HG02763 (cell line): Measurements from ENCODE around the gene HCN1.
"Not testable (repeated sequence)": the region's sequence is repeated elsewhere in the genome, so short reads cannot be mapped to it uniquely, and the experiment has no call there.

ENCODE experiments used
- ATAC-seq: cut with Tn5 transposase; IDR thresholded peaks from one replicate; pipeline ENCODE4 v1.9.1; 2021; ENCODE audit warnings: mild to moderate bottlenecking, moderate library complexity; ENCODE audit not compliant: unreplicated experiment

HCN1 gene

DNA sequence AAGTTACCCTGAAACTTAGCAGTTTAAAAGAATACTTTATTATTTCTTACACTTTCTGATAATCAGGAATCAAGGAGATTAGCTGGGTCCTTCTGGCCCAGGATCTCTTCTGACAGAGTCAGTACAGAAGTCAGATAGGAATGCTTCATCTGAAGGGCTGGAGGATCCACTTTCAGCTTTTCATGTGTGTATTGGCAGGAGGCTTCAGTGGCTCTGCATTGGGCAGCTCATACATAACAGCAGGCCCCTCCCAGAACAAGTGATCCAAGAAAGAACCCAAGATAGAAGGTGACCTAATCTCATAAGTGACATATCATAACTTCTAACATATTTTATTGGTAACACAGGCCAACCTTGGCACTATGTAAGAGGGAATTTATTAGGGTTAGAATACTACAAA lies 258.4 kb downstream of the HCN1 start:
- no peak for ATAC-seq

DNA sequence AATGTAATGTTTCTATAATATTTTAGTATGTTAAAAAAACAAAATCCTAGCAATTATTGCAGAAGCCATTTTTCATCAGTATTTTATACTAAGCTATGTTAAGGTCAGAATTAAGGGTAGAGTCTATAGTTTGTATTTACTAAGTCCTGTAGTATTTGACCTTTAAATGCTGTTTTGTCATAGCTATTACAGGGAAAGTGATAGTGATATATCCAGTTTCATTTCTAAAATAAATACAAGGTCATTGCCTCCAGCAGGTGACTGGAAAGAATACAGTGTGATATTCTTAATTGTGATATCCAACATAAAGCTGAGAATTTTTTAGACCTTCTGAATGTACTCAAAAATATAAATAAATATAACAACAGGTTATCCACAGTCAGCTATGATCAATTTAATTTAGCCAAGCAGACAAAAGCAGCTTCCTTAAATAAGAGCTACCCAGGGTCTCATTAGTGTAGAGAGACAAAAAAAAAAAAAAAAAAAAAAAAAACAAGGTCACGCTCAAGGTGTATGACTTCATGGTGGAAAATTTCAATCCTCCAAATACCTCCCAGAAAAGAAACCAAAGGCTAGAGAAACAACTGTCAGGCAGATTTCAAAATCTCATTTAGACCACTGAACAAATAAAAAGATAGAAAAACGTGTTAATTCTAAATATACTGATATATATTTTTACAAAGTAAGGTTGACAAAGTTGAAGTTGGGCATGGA lies 278.7 kb downstream of the HCN1 start:
- no peak for ATAC-seq

DNA sequence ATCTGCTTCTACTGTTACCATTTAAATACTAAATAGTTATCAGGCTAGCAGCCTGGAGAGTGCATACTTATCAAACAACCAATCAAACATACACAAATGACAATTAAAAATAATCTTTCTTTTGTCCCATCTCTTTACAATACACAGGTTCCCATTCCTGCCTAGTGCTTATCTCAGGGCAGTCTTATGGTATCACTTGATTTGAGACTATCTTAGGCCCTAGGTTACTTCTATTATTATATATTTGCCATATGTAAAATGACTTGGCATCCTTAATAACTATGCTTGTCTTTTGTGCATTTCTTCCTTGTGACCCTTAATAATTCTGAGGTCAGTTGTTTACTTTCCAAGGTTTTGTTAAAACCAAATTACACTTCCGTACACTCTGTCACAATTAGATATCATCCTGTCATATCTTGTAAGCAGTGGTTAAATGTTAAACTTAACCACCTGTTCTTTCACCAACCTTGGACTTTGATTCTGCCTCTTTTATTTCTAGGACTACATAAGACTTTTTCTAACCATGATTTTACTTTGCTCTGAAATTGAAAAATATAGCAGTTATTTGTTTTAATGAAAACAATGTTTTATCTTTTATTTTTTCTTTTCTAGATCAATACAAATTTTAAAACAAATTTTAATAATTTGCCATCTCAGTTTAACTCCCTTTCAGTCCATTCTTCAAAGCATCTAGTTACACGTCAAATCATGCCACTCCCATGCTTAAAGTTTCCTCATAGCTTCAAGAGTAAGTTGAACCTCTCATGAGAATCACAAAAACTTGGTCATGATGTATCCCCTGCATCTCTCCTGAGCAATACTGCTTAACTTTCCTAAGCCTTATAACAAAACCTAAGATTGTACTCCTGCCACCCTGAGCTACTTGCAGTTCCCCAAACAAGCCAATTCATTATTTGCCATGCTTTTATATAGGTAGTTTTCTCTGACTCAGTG lies 281.3 kb downstream of the HCN1 start:
- ATAC-seq, result no peak

DNA sequence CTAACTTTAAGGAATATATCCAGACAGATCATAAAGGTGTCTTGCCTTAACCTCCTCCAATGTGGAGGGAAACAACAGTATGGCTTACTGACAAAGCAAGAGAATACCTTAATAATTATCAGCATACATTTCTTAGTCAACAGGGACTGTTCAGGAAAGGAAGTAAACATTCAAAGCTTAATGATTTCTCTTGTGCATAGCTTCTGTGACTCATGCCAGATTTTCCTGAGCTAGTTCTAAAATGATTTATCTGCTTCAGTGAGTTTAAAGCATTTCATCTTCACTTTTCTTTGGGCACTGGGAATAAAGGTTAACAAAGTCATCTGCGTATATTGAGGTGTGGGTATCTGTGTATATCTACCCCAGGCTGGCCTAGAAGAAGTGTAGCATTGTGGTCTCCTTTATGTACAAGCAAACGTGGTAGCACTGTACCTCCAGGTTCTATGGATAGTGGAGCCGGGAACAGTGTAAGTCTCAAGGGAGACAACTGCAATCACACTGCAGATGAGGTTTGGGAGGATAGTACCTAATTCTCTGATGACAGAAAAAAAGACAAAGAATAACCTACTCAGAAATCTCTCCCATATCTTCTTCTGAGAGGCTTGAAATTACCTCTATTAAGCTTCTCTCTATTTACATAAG lies 284.1 kb downstream of the HCN1 start:
- no peak for ATAC-seq

DNA sequence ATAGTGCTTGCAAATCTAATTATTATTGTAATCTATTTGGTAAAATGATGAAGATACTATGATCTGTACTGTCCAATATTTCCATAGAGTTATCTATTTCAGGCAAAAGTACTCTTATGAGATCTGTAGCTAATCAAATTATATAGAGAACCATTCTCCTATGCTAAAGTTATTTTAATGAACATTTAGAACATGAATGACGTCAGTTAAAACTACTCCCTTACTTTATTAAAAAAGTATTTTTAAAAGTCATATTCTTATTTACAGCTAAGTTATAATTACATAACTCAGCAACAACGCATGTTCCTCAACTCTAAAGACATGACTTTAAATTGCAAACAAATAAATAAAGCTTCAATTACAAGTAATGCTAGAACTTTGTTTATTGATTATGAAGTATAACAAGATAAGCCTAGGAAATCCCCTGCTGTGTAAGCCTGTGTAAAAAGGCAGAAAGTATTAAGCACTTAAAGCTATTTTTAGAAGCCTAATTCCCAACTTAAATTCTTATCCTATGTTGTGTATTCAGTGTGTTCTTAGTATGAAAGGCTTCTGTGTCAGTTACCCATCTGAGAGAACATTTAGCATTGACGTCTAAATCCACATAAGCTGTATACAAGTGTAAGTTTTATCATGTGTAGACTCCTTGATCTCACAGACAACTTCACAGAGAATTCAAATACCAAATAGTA lies 285.7 kb downstream of the HCN1 start:
- no peak for ATAC-seq

DNA sequence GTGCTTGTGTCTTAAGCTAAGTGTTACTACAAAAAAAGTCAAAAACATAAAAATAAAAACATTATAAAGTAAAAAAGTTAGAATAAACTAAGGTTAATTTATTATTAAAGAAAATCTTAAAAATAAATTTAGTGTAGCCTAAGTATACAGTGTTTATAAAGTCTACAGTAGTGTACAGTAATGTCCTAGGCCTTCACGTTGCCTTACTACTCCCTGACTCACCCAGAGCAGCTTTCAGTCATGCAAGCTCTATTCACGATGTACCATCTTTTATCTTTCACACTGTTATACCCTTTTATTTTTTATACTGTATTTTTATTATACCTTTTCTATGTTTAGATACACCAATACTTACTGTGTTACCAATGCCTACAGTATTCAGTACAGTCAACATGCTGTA lies 288.1 kb downstream of the HCN1 start:
- no peak for ATAC-seq

DNA sequence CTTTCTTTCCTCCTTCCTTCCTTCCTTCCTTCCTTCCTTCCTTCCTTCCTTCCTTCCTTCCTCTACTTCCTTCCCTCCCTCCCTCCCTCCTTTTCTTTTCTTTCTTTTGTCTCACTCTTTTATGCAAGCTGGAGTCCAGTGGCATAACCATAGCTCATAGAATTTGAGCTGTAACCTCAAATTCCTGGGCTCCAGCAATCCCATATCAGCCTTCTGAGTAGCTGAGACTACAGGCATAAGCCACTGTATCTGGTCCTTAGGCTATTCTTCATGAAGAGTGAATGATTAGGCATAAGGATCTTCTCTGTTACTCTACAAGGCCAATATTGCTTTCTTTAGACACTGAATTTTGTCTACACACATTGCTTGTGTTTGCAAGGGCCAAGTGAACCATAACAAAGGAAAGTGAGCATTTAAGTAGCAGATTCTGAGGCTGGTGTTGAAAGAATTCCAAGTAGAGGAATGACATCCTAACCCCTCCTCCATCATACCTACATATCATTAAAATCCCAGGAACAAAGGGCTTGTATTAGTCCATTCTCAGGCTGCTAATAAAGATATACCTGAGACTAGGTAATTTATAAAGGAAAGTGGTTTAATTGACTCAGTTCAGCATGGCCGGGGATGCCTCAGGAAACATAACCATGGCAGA lies 293.2 kb downstream of the HCN1 start:
- ATAC-seq, result no peak

DNA sequence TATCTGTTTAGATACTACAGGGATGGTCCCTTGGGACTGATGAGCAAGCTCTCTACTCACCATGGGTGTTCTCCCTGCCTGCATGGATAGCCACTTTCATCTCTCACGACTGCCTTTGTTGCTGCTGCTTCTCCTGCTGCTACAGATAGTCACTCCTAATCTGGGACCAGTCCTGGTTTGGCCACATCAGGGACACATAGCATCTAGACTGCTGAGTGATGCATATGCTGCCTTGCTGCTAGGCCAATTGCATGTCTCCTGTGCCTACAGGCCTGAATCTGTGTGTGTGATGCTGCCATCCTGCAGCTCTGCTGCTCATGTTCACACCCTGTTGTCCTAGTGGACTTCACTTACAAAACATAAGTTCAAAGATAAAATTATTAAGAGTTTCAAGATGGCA lies 297.1 kb downstream of the HCN1 start:
- no peak for ATAC-seq

DNA sequence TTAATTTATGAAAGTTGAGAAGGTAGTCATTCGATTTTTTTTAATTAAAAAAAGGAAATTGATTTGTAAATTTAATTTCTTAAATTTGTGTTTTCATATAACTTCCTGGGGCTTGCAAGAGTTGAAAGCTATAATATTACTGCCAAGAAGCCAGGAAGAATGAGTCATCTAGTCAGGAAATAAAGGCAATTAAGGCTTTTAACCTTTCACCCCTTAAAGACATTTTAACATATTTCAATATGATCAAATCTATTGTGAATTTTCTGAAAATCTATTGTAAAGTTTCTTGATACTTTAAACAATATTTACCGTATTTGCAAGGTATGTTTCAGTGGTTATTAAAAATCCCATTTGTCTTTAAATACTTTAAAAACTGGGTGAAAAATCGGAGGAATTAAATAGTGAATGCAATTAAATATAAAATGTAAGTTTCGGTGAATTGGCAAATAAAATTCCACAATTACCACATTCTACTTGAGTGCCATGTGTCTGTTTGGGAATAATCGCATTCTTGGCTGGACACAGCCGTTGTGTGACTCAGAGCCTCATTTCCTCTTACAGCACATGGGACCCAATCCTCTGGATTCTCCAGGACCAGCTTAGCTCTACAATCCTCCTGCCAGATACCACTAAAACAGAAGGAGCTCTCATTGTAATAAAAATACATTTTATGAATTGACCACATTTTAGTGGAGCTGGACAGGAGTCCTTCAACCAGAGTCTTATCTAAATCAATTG lies 310.7 kb downstream of the HCN1 start:
- ATAC-seq, result no peak

DNA sequence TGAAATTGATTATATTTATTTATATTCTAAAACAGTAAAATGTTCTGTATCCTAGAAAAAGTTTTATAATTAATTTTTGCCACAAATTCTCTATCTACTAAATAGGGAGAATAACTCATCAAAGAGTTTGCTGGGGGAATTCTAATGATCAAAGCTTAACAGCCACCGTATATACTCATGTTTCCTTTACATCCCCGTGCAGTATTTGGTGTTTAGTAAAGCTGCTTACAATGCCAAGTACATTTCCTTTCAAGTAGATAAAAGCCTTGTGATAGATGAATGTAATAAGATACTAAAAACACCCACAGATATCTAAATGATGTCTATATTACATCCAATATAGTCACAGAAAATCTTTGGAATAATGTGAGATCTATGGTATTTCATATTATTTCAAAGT lies 312.2 kb downstream of the HCN1 start:
- no peak for ATAC-seq

DNA sequence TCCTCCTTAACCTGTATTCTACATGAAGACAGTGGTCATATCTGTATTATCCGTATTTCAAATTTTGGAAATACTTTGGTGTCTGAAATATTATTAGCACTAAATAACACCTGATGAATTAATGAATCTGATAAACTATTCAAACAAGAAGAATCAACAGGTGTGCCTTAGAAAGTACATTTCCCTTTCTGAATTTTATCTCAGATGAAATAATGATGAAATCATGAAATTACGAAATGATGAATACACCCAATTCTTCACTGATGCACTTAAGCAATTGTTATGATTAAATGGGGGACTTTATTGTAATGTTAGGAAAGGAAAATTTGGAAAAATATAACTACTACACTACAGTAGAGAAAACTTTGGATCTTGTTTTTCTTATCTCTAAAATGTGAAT lies 313.6 kb downstream of the HCN1 start:
- ATAC-seq, result no peak

DNA sequence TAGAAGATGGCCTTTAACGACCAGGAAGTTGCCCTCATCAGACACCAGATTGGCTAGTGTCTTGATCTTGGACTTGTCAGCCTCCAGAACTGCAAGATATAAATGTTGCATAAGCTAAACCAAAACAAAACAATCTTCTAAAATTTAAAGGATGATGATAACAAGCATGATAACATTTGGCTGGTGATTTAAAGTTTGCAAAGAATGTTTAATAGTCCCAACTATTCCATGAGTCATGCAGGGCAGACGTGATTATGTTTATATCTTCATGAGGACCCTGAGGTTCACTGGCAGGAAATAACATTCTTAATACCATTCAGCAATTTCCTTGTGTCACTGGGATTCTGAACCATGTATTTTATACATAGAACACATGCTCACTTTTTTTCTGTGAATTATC lies 319.8 kb downstream of the HCN1 start:
- no peak for ATAC-seq

DNA sequence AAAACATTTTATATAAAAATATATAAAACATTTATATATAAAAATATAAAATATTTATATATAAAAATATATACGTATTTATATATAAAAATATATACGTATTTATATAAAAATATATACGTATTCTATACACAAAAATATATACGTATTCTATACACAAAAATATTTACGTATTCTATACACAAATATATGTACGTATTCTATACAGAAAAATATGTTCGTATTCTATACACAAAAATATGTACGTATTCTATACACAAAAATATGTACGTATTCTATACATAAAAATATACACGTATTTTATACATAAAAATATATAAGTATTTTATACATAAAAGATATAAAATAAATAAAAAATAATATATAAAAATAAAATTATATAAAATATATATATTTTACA lies 323.6 kb downstream of the HCN1 start:
- no peak for ATAC-seq

DNA sequence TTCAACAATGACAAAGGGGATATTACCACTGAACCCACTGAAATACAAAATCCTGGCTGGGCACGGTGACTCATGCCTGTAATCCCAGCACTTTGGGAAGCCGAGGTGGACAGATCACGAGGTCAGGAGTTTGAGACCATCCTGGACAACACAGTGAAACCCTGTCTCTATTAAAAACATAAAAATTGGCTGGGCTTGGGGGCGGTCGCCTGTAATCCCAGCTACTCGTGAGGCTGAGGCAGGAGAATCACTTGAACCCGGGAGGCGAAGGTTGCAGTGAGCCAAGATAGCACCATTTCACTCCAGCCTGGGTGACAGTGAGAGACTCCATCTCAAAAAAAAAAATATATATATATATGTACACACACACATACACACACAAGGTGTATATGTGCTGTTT lies 324.8 kb downstream of the HCN1 start:
- ATAC-seq, result not testable (repeated sequence)

DNA sequence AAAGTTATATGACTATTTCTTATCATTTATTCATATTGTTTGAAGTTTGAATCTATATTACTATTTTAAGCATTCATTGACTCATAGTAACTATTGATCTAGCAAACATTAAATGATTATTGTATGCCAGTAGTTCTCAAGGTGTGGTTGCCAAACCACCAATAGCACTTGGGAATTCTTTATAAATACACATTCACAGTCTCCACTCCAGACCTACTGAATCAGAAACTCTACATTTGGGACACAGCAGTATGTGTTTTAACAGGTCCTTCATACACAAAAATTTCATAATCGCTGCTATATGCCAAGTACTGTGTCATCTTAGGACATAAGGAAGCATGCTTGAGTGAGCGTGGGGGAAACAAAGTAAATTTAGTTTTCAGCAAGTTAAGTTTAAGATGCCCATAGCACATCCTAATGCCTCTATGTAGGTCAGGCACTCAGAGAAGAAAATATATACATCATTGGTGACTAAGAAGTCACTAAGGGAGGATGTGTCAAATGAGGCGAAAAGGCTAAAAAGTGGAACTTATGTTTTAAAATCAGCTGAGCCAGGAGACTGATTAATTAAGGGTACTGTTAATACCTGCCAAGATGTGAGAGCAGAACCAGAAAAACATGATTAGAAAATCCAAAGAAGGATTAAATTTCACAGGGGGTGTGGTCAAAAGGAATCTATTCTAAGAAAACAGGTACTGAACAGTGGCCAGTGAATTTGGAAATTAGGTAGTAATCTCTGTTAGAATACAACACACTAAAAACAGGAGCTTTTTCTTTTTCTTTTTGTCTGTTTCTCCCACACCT lies 340.8 kb downstream of the HCN1 start:
- no peak for ATAC-seq

DNA sequence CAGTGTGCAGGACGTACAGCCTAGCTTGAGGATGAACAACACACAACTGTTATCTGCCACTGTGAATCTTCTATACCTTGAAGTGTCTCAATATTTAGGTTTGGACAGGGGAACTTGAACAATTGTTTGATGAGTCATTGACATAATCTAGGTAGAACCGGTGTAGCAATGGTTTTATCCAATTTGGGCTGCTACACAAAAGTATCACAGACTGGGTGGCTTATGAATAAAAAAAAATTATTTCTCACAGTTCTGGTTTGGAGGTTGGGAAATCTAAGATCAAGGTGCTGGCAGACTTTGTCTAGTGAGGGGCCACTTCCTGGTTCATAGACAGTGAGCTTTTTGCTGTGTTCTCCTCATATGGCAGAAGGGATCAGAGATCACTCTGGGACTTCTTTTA lies 359.7 kb downstream of the HCN1 start:
- no peak for ATAC-seq

DNA sequence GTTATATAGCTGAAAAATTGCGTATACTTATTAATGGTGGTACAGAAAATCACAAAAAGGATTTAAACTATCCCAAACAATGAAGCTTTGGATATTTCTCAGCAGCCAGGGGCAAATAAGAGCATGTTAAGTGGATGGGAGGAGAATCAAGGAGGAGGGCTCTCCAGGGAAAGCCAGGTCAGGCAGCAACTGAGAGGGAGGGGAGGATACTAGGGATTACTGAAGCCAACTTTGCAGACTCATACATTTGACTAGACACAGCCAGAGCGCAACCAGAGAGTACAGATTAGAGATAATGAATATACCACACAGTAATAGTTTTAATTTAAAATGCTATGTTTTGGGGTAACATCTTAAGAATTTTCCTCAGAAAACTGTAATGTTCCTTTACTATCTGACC lies 360.2 kb downstream of the HCN1 start:
- ATAC-seq, result no peak

DNA sequence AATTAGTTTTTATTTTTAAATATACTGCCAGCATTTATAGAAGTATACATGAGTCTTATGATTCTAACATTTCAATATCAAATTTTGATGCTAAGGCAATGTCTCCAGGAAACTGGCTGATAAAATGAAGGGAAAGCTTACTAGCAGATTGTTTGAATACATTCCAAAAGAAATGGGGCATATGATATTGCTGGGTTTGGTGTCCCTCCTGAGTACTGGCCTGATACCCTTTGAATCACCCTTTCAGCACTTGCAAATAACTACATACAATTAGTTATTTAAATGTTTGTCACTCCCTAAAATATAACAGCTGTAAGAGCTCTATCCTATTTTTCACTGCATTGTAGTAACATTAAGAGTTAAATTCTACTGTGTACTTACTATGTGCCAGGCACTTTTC lies 360.8 kb downstream of the HCN1 start:
- no peak for ATAC-seq

DNA sequence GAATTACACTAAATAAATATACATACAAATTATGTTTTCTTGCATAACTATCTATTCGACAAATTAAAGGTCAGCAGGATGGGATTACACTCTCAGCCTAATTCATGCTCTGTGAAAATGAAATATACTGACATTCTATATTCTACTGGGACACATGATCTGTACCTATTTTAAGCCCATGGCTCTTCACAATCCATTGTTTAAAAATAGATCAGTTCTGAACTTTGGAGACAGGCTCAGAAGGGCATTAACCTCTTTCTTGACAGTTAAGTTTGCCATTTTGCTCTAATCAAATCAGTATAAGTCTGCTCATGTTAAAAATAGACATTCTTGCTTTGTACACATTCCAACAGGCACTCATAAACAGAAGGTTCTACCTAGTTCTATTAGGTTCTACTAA lies 361.2 kb downstream of the HCN1 start:
- no peak for ATAC-seq
